AG09309 (cell line): Measurements from ENCODE around the gene PTGDS.

Experiments
- DNase-seq: peaks from one replicate; pipeline ENCODE4 v3.0.0-alpha.2; 2010; ENCODE audit warnings: low read depth
- H3K4me3 ChIP-seq: 2 replicates; pipeline ENCODE4 v1.5.1; 2011; ENCODE audit warnings: mild to moderate bottlenecking, low read depth, low read length, moderate library complexity; ENCODE audit not compliant: control insufficient read depth
- CTCF ChIP-seq: IDR thresholded peaks from 2 replicates; pipeline ENCODE4 v1.5.1; 2011; ENCODE audit warnings: mild to moderate bottlenecking, low read depth, low read length, inconsistent platforms; ENCODE audit not compliant: insufficient read depth, control insufficient read depth; ENCODE audit errors: missing control alignments

PTGDS gene

GRCh38 chr9:137009938-137010732 lies 32.8 kb downstream of the PTGDS start:
- TF ChIP-seq CTCF, result no peak
- DNase-seq, result no peak
- H3K4me3 ChIP-seq, result no peak overlapping the region

DNA sequence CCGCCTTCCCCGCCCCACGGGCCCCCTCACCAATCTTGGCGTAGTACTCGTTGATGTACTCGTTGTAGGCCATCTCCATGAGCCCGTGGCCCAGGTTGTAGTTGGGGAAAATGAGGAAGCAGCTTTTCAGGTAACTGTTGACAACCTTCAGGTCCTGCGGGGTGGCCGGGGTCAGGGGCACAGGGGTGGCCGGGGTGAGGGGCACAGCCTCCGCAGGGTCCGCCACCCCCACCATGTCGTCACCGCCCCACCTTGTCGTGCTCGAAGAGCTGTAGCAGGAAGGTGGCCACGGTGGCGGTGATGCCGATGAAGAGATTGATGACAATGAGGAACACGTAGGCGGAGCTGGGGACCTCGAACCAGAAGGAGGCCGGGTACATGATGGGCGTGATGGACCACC lies 33.9 kb downstream of the PTGDS start:
- H3K4me3 ChIP-seq, result no peak overlapping the region
- DNase-seq, result no peak
- TF ChIP-seq CTCF, result no peak

DNA sequence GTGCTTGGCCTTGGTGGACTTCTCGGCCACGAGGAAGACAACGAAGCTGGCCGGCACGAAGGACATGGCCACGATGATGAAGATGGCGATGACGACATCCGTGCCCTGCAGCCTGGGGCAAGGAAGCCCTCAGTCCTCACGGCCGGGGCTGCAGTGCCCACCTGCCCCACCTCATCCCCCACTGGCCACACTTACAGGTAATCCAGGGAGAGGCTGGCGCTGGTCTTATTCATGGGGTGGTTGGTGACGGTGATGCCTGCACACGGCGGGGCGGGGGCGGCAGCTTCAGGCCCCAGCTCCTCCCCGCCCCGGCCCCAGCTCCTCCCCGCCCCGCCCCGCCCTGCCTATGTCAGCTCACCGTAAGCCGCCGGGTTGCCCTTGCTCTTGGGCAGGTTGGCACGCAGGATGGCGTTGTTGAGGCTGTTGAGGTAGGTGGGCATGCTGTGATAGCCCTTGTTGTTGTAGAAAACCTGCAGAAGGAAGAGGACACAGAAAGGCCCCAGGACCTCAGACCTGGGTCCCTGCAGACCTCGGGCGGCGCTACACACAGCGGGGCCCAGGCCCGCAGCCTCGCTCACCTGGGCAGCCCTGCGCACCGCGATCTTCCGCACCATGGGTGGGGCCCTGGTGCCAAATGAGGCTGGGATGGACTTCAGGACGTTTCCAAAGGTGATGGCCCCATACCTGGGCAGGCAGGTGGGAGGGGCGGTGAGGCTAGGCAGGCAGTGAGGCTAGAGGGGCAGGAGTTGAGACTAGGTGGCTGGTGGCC lies 34.8 kb downstream of the PTGDS start:
- DNase-seq, result no peak
- TF ChIP-seq CTCF, result no peak

DNA sequence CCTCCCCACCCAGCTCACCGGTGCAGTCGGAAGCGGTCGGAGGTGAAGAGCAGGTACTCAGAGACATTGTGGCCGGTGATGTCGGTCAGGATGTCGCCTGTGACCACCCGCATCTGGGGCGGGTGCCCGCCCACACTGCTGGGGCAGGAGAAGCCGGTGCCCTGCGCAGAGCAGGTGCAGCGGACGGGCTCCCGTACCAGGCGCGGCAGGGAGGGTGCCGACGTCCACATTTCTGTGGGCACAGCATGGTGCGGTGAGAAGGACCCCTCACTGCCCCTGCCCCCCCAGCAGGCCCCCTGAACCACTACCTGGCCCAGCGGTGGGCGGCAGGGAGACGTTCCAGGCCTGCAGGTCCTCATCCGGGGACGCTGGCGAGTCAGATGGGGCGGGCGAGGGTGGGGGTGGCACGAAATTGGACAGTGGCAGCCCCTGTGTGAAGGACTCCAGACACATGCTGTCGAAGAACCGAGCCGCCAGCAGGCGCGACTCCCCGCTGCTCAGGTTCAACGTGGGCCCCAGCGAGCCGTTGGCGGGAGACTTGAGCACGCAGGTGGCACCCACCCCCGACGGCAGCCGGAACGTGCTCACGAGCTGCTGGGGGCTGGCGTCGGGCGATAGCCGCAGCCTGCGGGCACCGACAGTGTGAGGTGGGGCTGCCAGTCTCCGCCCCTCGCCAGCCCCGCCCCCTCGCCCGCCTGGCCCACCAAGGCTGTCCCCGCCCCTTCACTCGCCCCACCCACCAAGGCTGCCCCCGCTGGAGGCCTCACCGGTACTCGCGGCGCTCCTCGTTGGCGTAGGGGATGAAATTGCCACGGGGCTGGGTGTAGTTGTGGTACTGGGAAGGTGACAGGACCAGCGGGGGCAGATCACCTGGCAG lies 35.6 kb downstream of the PTGDS start:
- no peak for DNase-seq
- no peak for TF ChIP-seq CTCF
- no peak overlapping the region for H3K4me3 ChIP-seq

More for the DNA sequence above, 34.8 kb downstream of the PTGDS start:
- no peak overlapping the region for H3K4me3 ChIP-seq

DNA sequence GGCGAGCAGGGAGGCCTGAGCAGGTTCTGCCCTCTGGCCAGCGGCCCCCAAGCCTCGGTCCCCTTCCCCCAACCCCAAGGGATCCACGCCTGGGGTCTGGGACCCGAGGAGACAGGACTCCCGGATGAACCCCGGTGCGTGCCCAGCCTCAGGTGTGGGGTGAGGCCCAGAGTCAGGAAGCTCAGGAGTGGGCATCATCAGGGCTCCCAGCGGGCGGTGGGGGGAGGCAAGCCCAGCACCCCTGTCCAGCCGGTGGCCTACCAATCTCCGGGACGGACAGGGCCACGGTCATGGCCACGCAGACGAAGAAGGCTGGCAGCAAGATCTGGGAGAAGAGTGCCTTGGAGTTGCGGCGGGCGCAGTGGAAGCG lies 36.3 kb downstream of the PTGDS start:
- H3K4me3 ChIP-seq, result no peak overlapping the region
- TF ChIP-seq CTCF, result no peak
- no peak for DNase-seq

GRCh38 chr9:137014166-137014565 lies 36.9 kb downstream of the PTGDS start:
- no peak overlapping the region for H3K4me3 ChIP-seq
- no peak for TF ChIP-seq CTCF
- no peak for DNase-seq
